K562 (cell line): ENCODE measurements around the gene THEM5. TPM values are rescaled to one million over a fixed set of nuclear protein-coding genes. Genes with fewer than 3 reads are reported as not detected.

Experiments
- ATAC-seq: fragments of 200-7000 bp; cut with Tn5 transposase; 3 replicates; pipeline ENCODE4 v1.9.1; 2020; ENCODE audit warnings: moderate library complexity
- BruUV-seq: library from RNA; stranded (reverse); fragments of 400-500 nt; replicated peaks from 2 replicates; lab custom pipeline; 2021; lab: Mats Ljungman, UMichigan
- CTCF ChIA-PET: fragments of 300-600 bp; formaldehyde crosslinking; extraction: SDS; loops from one replicate; lab custom pipeline; 2021; ENCODE audit warnings: low intra/inter-chr PET ratio; lab: Yijun Ruan, JAX
- POLR2A ChIA-PET: fragments of 300-600, 350-650 bp; sonication (Branson Sonifier 250); formaldehyde crosslinking; extraction: SDS; loops from one replicate; lab custom pipeline; 2021; ENCODE audit warnings: antibody characterized with exemption, inconsistent platforms; lab: Yijun Ruan, JAX
- DNase-seq, 4 experiments: peaks; one replicate each; pipeline versions ENCODE4 v3.0.0 to v3.0.0-alpha.2; 2011 to 2018; ENCODE audit warnings: low spot score in 3 of 4, mixed read lengths in 3 of 4; ENCODE audit errors: extremely low read depth in 1 of 4
- FAIRE-seq: peaks from 2 replicates; lab custom pipeline; 2011; peaks lifted over from hg19 to GRCh38; lab: Jason Lieb, UNC
- H2AFZ ChIP-seq: 2 replicates; pipeline ENCODE4 v1.6.0; 2011; ENCODE audit warnings: low read depth, low read length, control low read depth, inconsistent platforms
- H3K27ac ChIP-seq: fragments of 200-600 bp; 3 replicates; pipeline ENCODE4 v1.8.0; 2011; ENCODE audit warnings: low read depth, mild to moderate bottlenecking, control low read depth, inconsistent platforms, low read length, moderate library complexity, mixed read lengths; ENCODE audit errors: extremely low read depth
- H3K27me3 ChIP-seq, 2 experiments: fragments of 300-600 bp in 1 of 2; 2 replicates in 1 of 2; 3 replicates in 1 of 2; pipeline versions ENCODE4 v1.6.0 to v1.8.0; 2011; ENCODE audit warnings: inconsistent platforms in 2 of 2, low read length in 2 of 2, mild to moderate bottlenecking in 1 of 2, mixed read lengths in 1 of 2, moderate library complexity in 1 of 2; ENCODE audit not compliant: control insufficient read depth in 2 of 2, insufficient read depth in 2 of 2
- H3K36me3 ChIP-seq: fragments of 300-600 bp; 3 replicates; pipeline ENCODE4 v1.8.0; 2011; ENCODE audit warnings: mild to moderate bottlenecking, low read length, inconsistent platforms; ENCODE audit not compliant: control insufficient read depth, insufficient read depth
- H3K4me1 ChIP-seq, 2 experiments: fragments of 200-600 bp in 1 of 2; replicated peaks in 1 of 2; 2 replicates in 1 of 2; 3 replicates in 1 of 2; pipeline versions ENCODE4 v1.5.1 to v1.8.0; 2011; ENCODE audit warnings: inconsistent platforms in 2 of 2, low read length in 2 of 2, mild to moderate bottlenecking in 1 of 2, mixed read lengths in 1 of 2, moderate library complexity in 1 of 2; ENCODE audit not compliant: control insufficient read depth in 2 of 2, insufficient read depth in 2 of 2
- H3K4me2 ChIP-seq: 2 replicates; pipeline ENCODE4 v1.6.1; 2011; ENCODE audit warnings: low read length, control low read depth, inconsistent platforms, mixed read lengths; ENCODE audit not compliant: insufficient read depth
- H3K4me3 ChIP-seq: fragments of 200-600 bp; sonication (generic), shearing (Covaris generic); 2 replicates; pipeline ENCODE4 v1.5.1; 2016; ENCODE audit warnings: control low read depth, inconsistent platforms
- H3K79me2 ChIP-seq: fragments of 200-600 bp; 3 replicates; pipeline ENCODE4 v1.8.0; 2011; ENCODE audit warnings: low read length, inconsistent platforms; ENCODE audit not compliant: control insufficient read depth, insufficient read depth
- H3K9ac ChIP-seq, 2 experiments: 2 replicates each; pipeline versions ENCODE4 v1.6.0 to v1.6.1; 2011; ENCODE audit warnings: low read depth in 2 of 2, low read length in 2 of 2, control low read depth in 1 of 2, inconsistent platforms in 1 of 2, mild to moderate bottlenecking in 1 of 2, mixed read lengths in 1 of 2; ENCODE audit not compliant: insufficient read depth in 1 of 2
- H3K9me1 ChIP-seq: one replicate; pipeline ENCODE4 v1.6.0; 2011; ENCODE audit warnings: inconsistent platforms, mild to moderate bottlenecking, low read length, moderate library complexity; ENCODE audit not compliant: control insufficient read depth, insufficient read depth
- H3K9me3 ChIP-seq: replicated peaks from 2 replicates; pipeline ENCODE4 v1.5.1; 2011; ENCODE audit warnings: low read depth, low read length, inconsistent platforms; ENCODE audit not compliant: control insufficient read depth, insufficient read depth
- H4K20me1 ChIP-seq: replicated peaks from 2 replicates; pipeline ENCODE4 v1.6.1; 2011; ENCODE audit warnings: low read length, inconsistent platforms, mixed read lengths; ENCODE audit not compliant: control insufficient read depth, insufficient read depth
- DEAF1 ChIP-seq: fragments of 450-650 bp; formaldehyde crosslinking; IDR thresholded peaks from 2 replicates; pipeline ENCODE4 v1.4.0; 2020; ENCODE audit warnings: mild to moderate bottlenecking, moderate library complexity
- WGBS: fragments of 100-300 bp; shearing (Covaris generic); methylation state at CpG from one replicate; pipeline ENCODE4 v1.1.6; 2016; ENCODE audit warnings: low coverage, mixed read lengths; ENCODE audit not compliant: insufficient coverage; ENCODE audit errors: missing lambda C conversion rate; 5-methylcytosine and 5-hydroxymethylcytosine counted together
- in situ Hi-C: fragments of 300-500 bp; cut with MboI; formaldehyde crosslinking; loops from 4 replicates; pipeline ENCODE4 v1.15.0; 2018; ENCODE audit warnings: inconsistent platforms, mixed read lengths
- intact Hi-C: fragments of 100-400 bp; cut with micrococcal nuclease; formaldehyde crosslinking; loops from 2 replicates; pipeline ENCODE4 v1.14.2; 2022
- polyA plus RNA-seq, 8 experiments: library from polyadenylated mRNA; depleted of rRNA in 4 of 8; stranded (reverse) in 5 of 8; unstranded in 3 of 8; fragments of >200 nt; fragmentation: Nextera tagmentation in 2 of 8; fragmentation: Illumina TruSeq in 1 of 8; extraction: Ambion mirVana in 2 of 8; extraction: Trizol in 1 of 8; gene quantifications; 2 replicates each; pipeline versions ENCODE4 v1.2.1 to v1.2.3, GENCODE V29; 2011 to 2014; ENCODE audit warnings: inconsistent platforms in 1 of 8, missing spikeins in 1 of 8
- total RNA-seq, 7 experiments: library from RNA; depleted of rRNA in 6 of 7; stranded (reverse); fragments of >200 nt in 6 of 7; fragmentation: Illumina TruSeq in 2 of 7; extraction: Trizol in 2 of 7; gene quantifications; 2 replicates each; pipeline versions ENCODE4 v1.2.1 to v1.2.3, GENCODE V29; 2011 to 2021; ENCODE audit warnings: low replicate concordance in 1 of 7

Gene THEM5
- total and polyA plus RNA-seq, 9 of the 15 experiments (the other 6 are each of a cell fraction or from before 2014, with no cell fraction given): not detected

GRCh38 chr1:151838222-151839081, 15.1 kb downstream of the THEM5 start:
- Histone ChIP-seq H3K36me3 (no peaks in the 10 kb centered on the region), H3K27me3 (peaks cover 4 to 12% of the 10 kb centered on the region in 2 experiments; a peak in 3 of 5 replicates), H3K27ac (no peak overlapping the region), H3K4me3 (no peak overlapping the region), H2AFZ (no peak overlapping the region), H3K9ac (no peak overlapping the region), H3K4me2 (no peak overlapping the region), H3K79me2 (no peaks in the 10 kb centered on the region), H4K20me1 (no peaks in the 10 kb centered on the region), H3K9me3 (no peaks in the 10 kb centered on the region), H3K4me1 (peaks cover 0 to 13% of the 10 kb centered on the region in 2 experiments; a peak in 2 of 5 replicates), H3K9me1 (no peaks in the 10 kb centered on the region)
- DNase-seq (no peak), ATAC-seq (no peak), FAIRE-seq (no peak)
- CTCF ChIA-PET: interaction anchor here (2.7 kb wide), 1 partner anchor 146 kb away, joined by 26 read pairs; no protein-coding TSS in a partner anchor
- POLR2A ChIA-PET: no interaction called here
- in situ Hi-C loops: no loop called here
- no TSS peak for BruUV-seq
- no peak for TF ChIP-seq DEAF1
- intact Hi-C loops: loop anchor here (5.0 kb wide), 2 partner anchors 246 to 536 kb away; no protein-coding TSS in a partner anchor
- WGBS: 79% methylated on average over 22 of the region's 117 CpGs
